ENCODE data around the gene USP2.

- TF ChIP-seq EP300 (IDR thresholded peaks at IDR 0.05) (no peak), CTCF (IDR thresholded peaks at IDR 0.05) (no peak), POLR2AphosphoS5 (IDR thresholded peaks at IDR 0.05) (no peak)
These were observed 34.2 kb downstream of the USP2 start for GRCh38 chr11:119347242-119347641.
